Sigmoid colon (tissue), 7 donors: ENCODE results near the gene OXCT2. TPM values are rescaled to one million over a fixed set of nuclear protein-coding genes. Genes with fewer than 3 reads are reported as not detected.
A peak's percentile ranks its signal among the peaks of the same experiment; 100 is the strongest.

Experiments used
- DNase-seq: peaks from one replicate; pipeline ENCODE4 v3.0.0-alpha.2; 2019
- H3K27ac ChIP-seq, 4 donors: fragments of 200-600 bp; sonication (generic); one replicate each; pipeline ENCODE4 v1.5.1; 2016 to 2019; ENCODE audit warnings: mild to moderate bottlenecking in 1 of 4
- H3K27me3 ChIP-seq, 3 donors: fragments of 200-600 bp; sonication (generic); one replicate each; pipeline ENCODE4 v1.5.1; 2019; ENCODE audit warnings: mild to moderate bottlenecking in 1 of 3
- H3K36me3 ChIP-seq, 4 donors: fragments of 200-600 bp; sonication (generic); one replicate each; pipeline ENCODE4 v1.5.1; 2016 to 2019
- H3K4me1 ChIP-seq, 4 donors: fragments of 200-600 bp; sonication (generic); one replicate each; pipeline ENCODE4 v1.5.1; 2017 to 2019
- H3K4me3 ChIP-seq, 4 donors: fragments of 200-600 bp; sonication (generic); one replicate each; pipeline ENCODE4 v1.5.1; 2017 to 2019; ENCODE audit warnings: mild to moderate bottlenecking in 2 of 4, moderate library complexity in 1 of 4
- H3K9me3 ChIP-seq, 4 donors: fragments of 200-600 bp in 3 of 4; sonication (generic) in 3 of 4; one replicate each; pipeline versions ENCODE4 v1.5.1 to v1.6.1; 2013 to 2019
- CTCF ChIP-seq, 4 experiments: fragments of 450-650 bp in 3 of 4; fragments of 200-600 bp in 1 of 4; IDR thresholded peaks; one replicate each; pipeline ENCODE4 v1.5.1; 2016 to 2019; ENCODE audit warnings: antibody characterized with exemption in 4 of 4, mild to moderate bottlenecking in 3 of 4, moderate library complexity in 2 of 4
- EP300 ChIP-seq, 4 donors: sonication (generic); formaldehyde crosslinking; IDR thresholded peaks; one replicate each; pipeline ENCODE4 v1.6.1; 2017; ENCODE audit warnings: antibody characterized with exemption in 4 of 4
- POLR2A ChIP-seq, 2 donors: fragments of 450-650 bp; IDR thresholded peaks; one replicate each; pipeline ENCODE4 v1.6.1; 2016; ENCODE audit warnings: antibody characterized with exemption in 2 of 2, mild to moderate bottlenecking in 2 of 2, moderate library complexity in 2 of 2
- POLR2AphosphoS5 ChIP-seq, 4 donors: sonication (generic); formaldehyde crosslinking; IDR thresholded peaks; one replicate each; pipeline ENCODE4 v1.6.1; 2017; ENCODE audit warnings: antibody characterized with exemption in 4 of 4
- WGBS, 2 donors: extraction: QIAGEN DNeasy Blood & Tissue Kit; methylation state at CpG; one replicate each; pipeline ENCODE4 v1.1.7; 2013; 5-methylcytosine and 5-hydroxymethylcytosine counted together
- intact Hi-C: fragments of 100-400 bp; cut with DNase I; formaldehyde crosslinking; loops from one replicate; pipeline ENCODE4 v1.15.1; 2023
- polyA plus RNA-seq, 3 donors: library from polyadenylated mRNA; stranded (reverse); fragments of 200-250 nt; gene quantifications; one replicate each; pipeline ENCODE4 v1.2.3, GENCODE V29; 2013
- total RNA-seq, 4 donors: library from RNA; depleted of rRNA; stranded (reverse); fragments of >200 nt; gene quantifications; one replicate each; pipeline ENCODE4 v1.1.0, GENCODE V29; 2016
- donor health status: healthy with polysubstance abuse.
- donor health status: Bipolar disorder and iron deficiency.
- donor health status: healthy.

OXCT2 gene
- total and polyA plus RNA-seq, 7 donors: 0.55 to 2.0 (median 0.99) TPM; not detected in 2

GRCh38 chr1:39812913-39813312 is 41.8 kb upstream of the OXCT2 start:
- Histone ChIP-seq H3K27me3 (peaks cover 0 to 4% (median 0%) of the 10 kb centered on the region in 3 donors), H3K27ac (no peak overlapping the region), H3K4me3 (no peak overlapping the region), H3K36me3 (no peaks in the 10 kb centered on the region), H3K9me3 (no peaks in the 10 kb centered on the region), H3K4me1 (peaks cover 0 to 7% (median 3%) of the 10 kb centered on the region in 4 donors)
- 86 to 88% methylated on average over 3 of the region's 3 CpGs for WGBS, 2 donors
- no peak for TF ChIP-seq CTCF (IDR thresholded peaks at IDR 0.05)
- TF ChIP-seq POLR2AphosphoS5 (IDR thresholded peaks at IDR 0.05): no peak
- TF ChIP-seq POLR2A (IDR thresholded peaks at IDR 0.05): no peak
- intact Hi-C loops: no loop called here
- DNase-seq: no peak

GRCh38 chr1:39808784-39809517 is 37.8 kb upstream of the OXCT2 start:
- no peaks in the 10 kb centered on the region for H3K27me3 ChIP-seq
- no peak for TF ChIP-seq POLR2A (IDR thresholded peaks at IDR 0.05)
- no peak for TF ChIP-seq EP300 (IDR thresholded peaks at IDR 0.05)
- TF ChIP-seq CTCF (IDR thresholded peaks at IDR 0.05): no peak
- no peak for TF ChIP-seq POLR2AphosphoS5 (IDR thresholded peaks at IDR 0.05)
- no peaks in the 10 kb centered on the region for H3K9me3 ChIP-seq
- no peak overlapping the region for H3K4me3 ChIP-seq
- H3K27ac ChIP-seq: no peak overlapping the region
- peaks cover 0 to 7% (median 3%) of the 10 kb centered on the region in 4 donors for H3K4me1 ChIP-seq
- no peak for DNase-seq
- WGBS, 2 donors: 82 to 90% methylated on average over 6 of the region's 8 CpGs
- H3K36me3 ChIP-seq: no peaks in the 10 kb centered on the region
- intact Hi-C loops: no loop called here

GRCh38 chr1:39805385-39805784 is 34.2 kb upstream of the OXCT2 start:
- no peak for DNase-seq
- peaks cover 0 to 7% (median 3%) of the 10 kb centered on the region in 4 donors for H3K4me1 ChIP-seq
- intact Hi-C loops: no loop called here
- H3K9me3 ChIP-seq: no peaks in the 10 kb centered on the region
- 94 to 100% methylated on average over 2 of the region's 2 CpGs for WGBS, 2 donors
- H3K27me3 ChIP-seq: no peaks in the 10 kb centered on the region
- TF ChIP-seq POLR2A (IDR thresholded peaks at IDR 0.05) (no peak), POLR2AphosphoS5 (IDR thresholded peaks at IDR 0.05) (no peak), CTCF (IDR thresholded peaks at IDR 0.05) (no peak)
- H3K27ac ChIP-seq: no peak overlapping the region
- no peak overlapping the region for H3K4me3 ChIP-seq
- no peaks in the 10 kb centered on the region for H3K36me3 ChIP-seq

- Histone ChIP-seq H3K36me3 (no peaks in the 10 kb centered on the region), H3K27ac (no peak overlapping the region), H3K27me3 (no peaks in the 10 kb centered on the region), H3K4me3 (no peak overlapping the region), H3K9me3 (no peaks in the 10 kb centered on the region), H3K4me1 (peaks cover 0 to 9% (median 4%) of the 10 kb centered on the region in 4 donors)
- WGBS, 2 donors: 89 to 90% methylated on average over 14 of the region's 14 CpGs
- TF ChIP-seq EP300 (IDR thresholded peaks at IDR 0.05) (no peak), CTCF (IDR thresholded peaks at IDR 0.05) (no peak), POLR2A (IDR thresholded peaks at IDR 0.05) (no peak)
- intact Hi-C loops: no loop called here
- peak; percentile 22 for DNase-seq
Observed at GRCh38 chr1:39802496-39803260, 31.5 kb upstream of the OXCT2 start.
